Activated B cell treated with CpG ODN at 0.5 μM for 24 hours (primary cell): ENCODE measurements around the gene FBXO8. TPM values are rescaled to one million over a fixed set of nuclear protein-coding genes. Genes with fewer than 3 reads are reported as not detected.

Source experiments
- ATAC-seq: fragments of 200-7000 bp; cut with Tn5 transposase; one replicate; pipeline ENCODE4 v1.10.0; 2021; ENCODE audit warnings: low read depth, mild to moderate bottlenecking, moderate library complexity
- CTCF ChIA-PET: fragments of 350-600 bp; sonication (Branson Sonifier 250); formaldehyde crosslinking; loops from one replicate; lab custom pipeline; 2021; ENCODE audit warnings: antibody characterized with exemption; lab: Charles Lee
- POLR2A ChIA-PET: fragments of 350-600 bp; sonication (Branson Sonifier 250); formaldehyde crosslinking; loops from one replicate; lab custom pipeline; 2021; ENCODE audit warnings: antibody characterized with exemption; lab: Charles Lee
- DNase-seq: peaks from one replicate; pipeline ENCODE4 v3.0.0; 2022
- H3K27ac Mint-ChIP-seq: one replicate; pipeline ENCODE4 v1.8.0; 2020; ENCODE audit warnings: mixed read lengths
- H3K27me3 Mint-ChIP-seq: one replicate; pipeline ENCODE4 v1.8.0; 2021; ENCODE audit warnings: mixed read lengths
- H3K36me3 Mint-ChIP-seq: one replicate; pipeline ENCODE4 v1.8.0; 2021; ENCODE audit warnings: low read depth, mixed read lengths
- H3K4me1 Mint-ChIP-seq: one replicate; pipeline ENCODE4 v1.8.0; 2021; ENCODE audit warnings: mixed read lengths
- H3K4me3 Mint-ChIP-seq: one replicate; pipeline ENCODE4 v1.8.0; 2020; ENCODE audit warnings: mild to moderate bottlenecking, mixed read lengths
- H3K9me3 Mint-ChIP-seq: one replicate; pipeline ENCODE4 v1.8.0; 2020; ENCODE audit warnings: mixed read lengths
- CTCF ChIP-seq: fragments of 200-600 bp; IDR thresholded peaks from one replicate; pipeline ENCODE4 v1.8.0; 2022; ENCODE audit warnings: antibody characterized with exemption, mild to moderate bottlenecking
- intact Hi-C: fragments of 100-400 bp; cut with micrococcal nuclease; formaldehyde crosslinking; loops from one replicate; pipeline ENCODE4 v1.15.1; 2024
- total RNA-seq: library from RNA; stranded (reverse); gene quantifications from 2 replicates; pipeline ENCODE4 v1.2.3, GENCODE V29; 2022

The FBXO8 gene
- total RNA-seq, 1 donor from 2014 or later, result 15.8 TPM

GRCh38 chr4:174225349-174226049 lies 58.0 kb downstream of the FBXO8 start:
- intact Hi-C loops, result no loop called here
- ChIA-PET CTCF (no interaction called here), POLR2A (no interaction called here)
- Mint-ChIP-seq H3K27me3 (peaks cover 28% of the 10 kb centered on the region), H3K36me3 (no peaks in the 10 kb centered on the region), H3K27ac (no peak overlapping the region), H3K4me1 (no peaks in the 10 kb centered on the region), H3K4me3 (no peak overlapping the region), H3K9me3 (no peaks in the 10 kb centered on the region)
- DNase-seq (no peak), ATAC-seq (no peak)
- no peak for TF ChIP-seq CTCF

DNA sequence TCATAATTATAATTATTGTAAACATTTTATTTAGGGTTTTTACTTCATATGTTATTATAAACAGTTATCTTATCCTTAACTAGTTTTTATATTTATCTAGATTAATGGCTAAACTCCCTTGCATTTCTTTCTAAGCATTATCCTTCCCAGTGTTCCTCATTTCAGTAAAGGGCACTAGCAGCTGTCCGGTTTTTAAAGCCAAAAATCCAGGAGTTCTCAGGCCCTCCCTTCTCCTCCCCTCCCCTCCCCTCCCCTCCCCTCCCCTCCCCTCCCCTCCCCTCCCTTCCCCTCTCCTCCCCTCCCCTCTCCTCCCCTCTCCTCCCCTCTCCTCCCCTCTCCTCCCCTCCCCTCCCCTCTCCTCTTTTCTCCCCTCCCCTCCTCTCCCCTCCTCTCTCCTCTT lies 58.9 kb downstream of the FBXO8 start:
- TF ChIP-seq CTCF, result no peak
- Mint-ChIP-seq H3K27ac (no peak overlapping the region), H3K9me3 (no peaks in the 10 kb centered on the region), H3K4me1 (no peaks in the 10 kb centered on the region), H3K27me3 (peaks cover 28% of the 10 kb centered on the region), H3K36me3 (no peaks in the 10 kb centered on the region), H3K4me3 (no peak overlapping the region)
- intact Hi-C loops, result loop anchor here (5.0 kb wide), 1 partner anchor 58 kb away; the partner anchor contains the start of genes CEP44 and FBXO8
- ATAC-seq (no peak), DNase-seq (no peak)
- ChIA-PET POLR2A (interaction anchor here (0.7 kb wide), 1 partner anchor 62 kb away, joined by 10 read pairs; no protein-coding TSS in a partner anchor), CTCF (interaction anchor here (1.2 kb wide), 1 partner anchor 12 kb away, joined by 4 read pairs; no protein-coding TSS in a partner anchor)

DNA sequence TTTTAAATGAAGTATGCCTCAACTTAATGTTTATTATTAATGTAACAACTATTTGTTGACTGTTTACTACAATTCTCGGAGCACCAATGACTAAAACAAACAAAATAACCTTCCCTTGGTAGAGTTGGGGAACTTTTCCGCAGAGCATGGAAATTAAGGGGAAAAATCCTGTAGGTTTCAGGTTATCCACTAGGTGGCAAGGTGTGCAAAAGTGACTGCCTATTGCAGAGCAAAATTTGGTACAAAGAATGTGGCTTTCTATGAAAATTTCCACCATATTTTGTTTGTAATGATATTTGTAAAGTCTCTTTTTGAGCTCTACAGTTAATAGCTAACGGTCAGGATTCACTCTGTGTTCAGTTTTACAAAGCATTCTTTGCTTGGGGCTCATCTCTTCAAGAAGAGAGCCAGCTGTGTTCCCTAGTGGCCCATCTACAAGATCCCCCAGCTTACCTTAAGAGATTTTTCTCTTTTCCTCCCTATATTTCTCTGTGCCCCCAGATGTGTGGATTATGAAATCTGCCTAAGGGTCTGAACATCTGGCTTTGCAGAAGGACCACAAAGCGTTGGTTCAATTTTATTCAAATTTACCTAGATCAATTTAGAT lies 61.1 kb downstream of the FBXO8 start:
- H3K4me3 Mint-ChIP-seq, result no peak overlapping the region
- H3K9me3 Mint-ChIP-seq, result no peaks in the 10 kb centered on the region
- CTCF ChIA-PET, result interaction anchor here (0.7 to 1.8 kb wide), 4 partner anchors 10 to 98 kb away, joined by 3 to 8 read pairs (median 4); no protein-coding TSS in a partner anchor
- H3K27me3 Mint-ChIP-seq, result peaks cover 39% of the 10 kb centered on the region
- TF ChIP-seq CTCF, result no peak
- POLR2A ChIA-PET, result no interaction called here
- H3K27ac Mint-ChIP-seq, result no peak overlapping the region
- no peak for DNase-seq
- peaks cover 9% of the 10 kb centered on the region for H3K4me1 Mint-ChIP-seq
- intact Hi-C loops, result loop anchor here (1.0 to 5.0 kb wide), 2 partner anchors 60 to 97 kb away; partner anchors contain the start of genes CEP44 and FBXO8
- no peak for ATAC-seq
- no peaks in the 10 kb centered on the region for H3K36me3 Mint-ChIP-seq

- peaks cover 58% of the 10 kb centered on the region for H3K27me3 Mint-ChIP-seq
- ATAC-seq (no peak), DNase-seq (no peak)
- ChIA-PET POLR2A (no interaction called here), CTCF (no interaction called here)
- no peak overlapping the region for H3K4me3 Mint-ChIP-seq
- peaks cover 40% of the 10 kb centered on the region for H3K4me1 Mint-ChIP-seq
- H3K9me3 Mint-ChIP-seq, result no peaks in the 10 kb centered on the region
- TF ChIP-seq CTCF, result no peak
- intact Hi-C loops, result loop anchor here (5.0 kb wide), 1 partner anchor 711 kb away; no protein-coding TSS in a partner anchor
- no peak overlapping the region for H3K27ac Mint-ChIP-seq
- H3K36me3 Mint-ChIP-seq, result no peaks in the 10 kb centered on the region
Observed at GRCh38 chr4:174218127-174218790, 65.2 kb downstream of the FBXO8 start.
